D721Med (cell line): ENCODE measurements around the gene ZNF521.
A peak's percentile ranks its signal among the peaks of the same experiment; 100 is the strongest.
"Not testable (repeated sequence)": the region's sequence is repeated elsewhere in the genome, so short reads cannot be mapped to it uniquely, and the experiment has no call there.

ENCODE experiments used
- DNase-seq: peaks from one replicate; pipeline ENCODE4 v3.0.0; 2011; ENCODE audit warnings: low spot score; ENCODE audit not compliant: insufficient read length
- FAIRE-seq: peaks from 2 replicates; lab custom pipeline; 2011; peaks lifted over from hg19 to GRCh38; lab: Jason Lieb, UNC
- TF ChIP-seq, protein P1 (sequence below): IDR thresholded peaks from 2 replicates; pipeline ENCODE4 v1.5.1; 2012; ENCODE audit warnings: mild to moderate bottlenecking, control low read depth; ENCODE audit not compliant: insufficient read depth; ENCODE audit errors: missing control alignments

Gene ZNF521

DNA sequence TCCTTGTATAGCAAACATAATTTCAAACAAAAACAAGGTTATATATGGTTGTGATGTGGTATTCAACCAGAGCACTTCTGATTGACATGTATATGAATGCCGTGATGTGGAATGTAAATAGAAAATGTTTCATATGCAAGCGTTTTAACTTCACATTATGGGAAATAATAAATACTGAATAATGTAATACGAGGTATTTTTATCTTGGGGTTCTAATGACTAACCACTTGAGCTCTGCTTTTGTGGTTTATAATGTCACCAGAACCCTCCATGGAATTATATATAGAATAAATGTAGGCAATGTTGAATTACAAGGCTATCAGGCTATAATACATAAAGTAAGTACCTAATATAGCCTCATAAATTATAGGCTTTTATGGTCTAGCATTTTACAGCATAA is 72.4 kb downstream of the ZNF521 start:
- DNase-seq (no peak), FAIRE-seq (no peak)
- TF ChIP-seq, protein P1, sequence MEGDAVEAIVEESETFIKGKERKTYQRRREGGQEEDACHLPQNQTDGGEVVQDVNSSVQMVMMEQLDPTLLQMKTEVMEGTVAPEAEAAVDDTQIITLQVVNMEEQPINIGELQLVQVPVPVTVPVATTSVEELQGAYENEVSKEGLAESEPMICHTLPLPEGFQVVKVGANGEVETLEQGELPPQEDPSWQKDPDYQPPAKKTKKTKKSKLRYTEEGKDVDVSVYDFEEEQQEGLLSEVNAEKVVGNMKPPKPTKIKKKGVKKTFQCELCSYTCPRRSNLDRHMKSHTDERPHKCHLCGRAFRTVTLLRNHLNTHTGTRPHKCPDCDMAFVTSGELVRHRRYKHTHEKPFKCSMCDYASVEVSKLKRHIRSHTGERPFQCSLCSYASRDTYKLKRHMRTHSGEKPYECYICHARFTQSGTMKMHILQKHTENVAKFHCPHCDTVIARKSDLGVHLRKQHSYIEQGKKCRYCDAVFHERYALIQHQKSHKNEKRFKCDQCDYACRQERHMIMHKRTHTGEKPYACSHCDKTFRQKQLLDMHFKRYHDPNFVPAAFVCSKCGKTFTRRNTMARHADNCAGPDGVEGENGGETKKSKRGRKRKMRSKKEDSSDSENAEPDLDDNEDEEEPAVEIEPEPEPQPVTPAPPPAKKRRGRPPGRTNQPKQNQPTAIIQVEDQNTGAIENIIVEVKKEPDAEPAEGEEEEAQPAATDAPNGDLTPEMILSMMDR, result no peak

DNA sequence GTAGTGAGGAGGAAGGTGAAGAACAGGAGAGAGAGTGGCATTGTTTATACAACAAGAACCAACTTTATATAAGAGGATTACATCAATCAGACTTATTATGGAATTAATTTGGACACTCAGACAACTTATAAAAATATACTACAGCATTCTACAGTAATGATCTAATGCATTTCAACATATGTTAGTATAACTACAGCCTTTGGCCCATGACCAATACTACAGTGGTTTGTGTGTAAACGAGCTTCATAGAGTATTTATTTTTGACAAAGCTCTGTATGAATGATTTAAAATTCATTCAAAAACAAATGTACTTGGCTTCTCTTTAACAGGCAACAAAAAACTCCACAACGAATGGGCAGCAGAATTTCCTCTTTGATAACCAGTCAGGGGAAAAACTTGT is 72.8 kb downstream of the ZNF521 start:
- DNase-seq (no peak), FAIRE-seq (peak; percentile 6)
- TF ChIP-seq, protein P1, result no peak

DNA sequence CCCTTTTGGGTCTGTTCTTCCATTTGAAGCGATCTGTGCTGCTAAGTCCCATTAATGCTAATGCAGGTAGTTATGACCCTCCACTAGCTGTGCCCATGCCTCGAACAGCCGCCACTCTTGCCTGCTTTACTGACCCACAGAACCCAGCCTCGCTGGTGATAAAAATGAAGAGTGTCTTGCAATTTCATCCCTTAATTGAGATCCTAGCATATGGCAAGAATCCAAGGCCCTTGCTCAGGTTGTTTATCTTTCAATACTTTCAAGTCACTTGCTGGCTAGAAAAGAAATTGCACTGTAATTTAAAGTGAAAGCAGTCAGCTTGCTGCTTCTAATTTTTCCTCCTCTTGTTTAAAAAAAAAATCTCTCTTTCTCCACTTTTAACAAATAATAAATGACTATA is 73.6 kb downstream of the ZNF521 start:
- TF ChIP-seq, protein P1, result no peak
- FAIRE-seq, result no peak
- DNase-seq, result no peak

DNA sequence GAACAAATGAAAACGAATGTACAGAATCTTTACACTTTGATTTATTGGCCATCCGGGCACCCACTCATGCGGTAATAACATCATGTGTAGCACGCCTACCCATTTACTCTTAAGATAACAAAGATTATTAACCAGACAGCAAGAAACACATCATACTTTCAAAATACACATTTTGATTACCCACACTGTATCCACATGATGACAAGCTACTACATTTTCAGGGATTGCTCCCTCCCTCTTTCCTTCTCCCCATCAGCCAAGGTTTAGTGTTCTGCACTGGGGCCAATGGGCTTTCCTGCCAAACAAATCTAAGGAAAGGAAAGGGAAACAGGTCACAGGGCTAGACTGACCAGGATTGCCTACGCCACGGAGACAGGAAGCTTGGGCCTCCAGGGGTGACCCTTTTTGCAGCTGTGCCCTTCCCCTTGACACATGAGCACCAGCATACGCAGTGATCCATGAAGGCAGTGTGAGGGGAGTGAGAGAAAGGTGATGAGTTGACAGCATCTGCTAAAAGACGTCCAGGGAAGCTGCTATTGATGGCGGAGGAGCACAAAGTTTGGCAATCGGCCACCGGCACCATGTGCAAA is 76.5 kb downstream of the ZNF521 start:
- DNase-seq, result no peak
- no peak for FAIRE-seq
- TF ChIP-seq, protein P1, result no peak

DNA sequence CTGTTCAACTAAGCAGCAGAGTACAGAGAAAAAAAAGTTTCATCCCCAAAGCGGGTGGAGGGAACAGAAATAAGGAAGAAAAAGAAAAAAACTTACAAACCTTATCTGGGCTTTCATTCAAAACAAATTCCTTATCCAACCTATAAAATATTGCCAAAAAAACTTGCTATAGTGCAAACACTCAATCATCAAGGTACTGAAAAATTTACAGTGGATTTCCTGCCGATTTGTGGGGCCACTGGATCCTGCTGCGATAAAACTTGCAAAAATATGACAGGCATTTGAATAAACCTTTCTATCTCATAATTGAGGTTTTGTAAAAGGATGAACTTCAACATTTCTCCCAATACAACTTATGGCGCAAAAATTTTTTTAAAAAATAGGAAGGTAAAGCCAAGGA is 77.0 kb downstream of the ZNF521 start:
- FAIRE-seq, result no peak
- TF ChIP-seq, protein P1, result no peak
- DNase-seq, result no peak

DNA sequence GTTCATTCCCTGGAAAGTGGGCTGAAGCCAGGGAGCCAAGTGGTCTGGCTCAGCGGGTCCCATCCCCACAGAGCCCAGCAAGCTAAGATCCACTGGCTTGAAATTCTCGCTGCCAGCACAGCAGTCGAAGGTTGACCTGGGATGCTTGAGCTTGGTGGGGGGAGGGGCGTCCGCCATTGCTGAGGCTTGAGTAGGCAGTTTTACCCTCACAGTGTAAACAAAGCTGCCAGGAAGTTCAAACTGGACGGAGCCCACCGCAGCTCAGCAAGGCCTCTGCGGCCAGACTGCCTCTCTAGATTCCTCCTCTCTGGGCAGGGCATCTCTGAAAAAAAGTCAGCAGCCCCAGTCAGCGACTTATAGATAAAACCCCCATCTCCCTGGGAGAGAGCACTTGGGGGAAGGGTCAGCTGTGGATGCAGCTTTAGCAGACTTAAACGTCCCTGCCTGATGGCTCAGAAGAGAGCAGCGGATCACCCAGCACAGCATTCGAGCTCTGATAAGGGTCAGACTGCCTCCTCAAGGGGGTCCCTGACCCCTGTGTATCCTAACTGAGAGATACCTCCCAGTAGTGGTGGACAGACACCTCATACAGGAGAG is 84.9 kb downstream of the ZNF521 start:
- DNase-seq, FAIRE-seq: not testable (repeated sequence)

DNA sequence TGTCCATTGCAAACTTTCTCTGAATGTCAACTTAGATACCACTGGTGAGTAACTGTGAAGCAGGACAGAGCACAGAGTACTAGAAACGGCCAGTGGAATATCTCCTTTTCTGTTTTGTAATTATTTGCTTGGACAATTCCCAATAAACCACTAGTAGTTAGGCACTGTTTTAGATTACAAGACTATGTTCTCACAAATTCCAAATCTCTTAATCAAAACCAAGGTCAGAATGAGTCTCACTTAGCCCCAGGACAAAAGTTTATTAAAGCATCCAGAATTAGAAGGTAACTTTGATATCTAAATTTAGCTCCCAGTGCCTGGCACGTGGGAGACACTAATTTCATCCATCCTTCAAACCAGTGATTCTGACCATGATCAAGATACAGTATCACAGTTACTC is 89.0 kb downstream of the ZNF521 start:
- TF ChIP-seq, protein P1, result no peak
- FAIRE-seq, result no peak
- DNase-seq, result no peak
